Transverse colon (tissue), 4 donors: ENCODE results near the gene ZSWIM7. TPM values are rescaled to one million over a fixed set of nuclear protein-coding genes. Genes with fewer than 3 reads are reported as not detected.

Experiments
- DNase-seq: peaks from one replicate; pipeline ENCODE4 v3.0.0-alpha.2; 2019
- H3K27ac ChIP-seq, 4 donors: fragments of 200-600 bp; sonication (generic); 2 replicates each; pipeline ENCODE4 v1.5.1; 2016 to 2018; ENCODE audit warnings: inconsistent platforms in 4 of 4
- H3K27me3 ChIP-seq: fragments of 200-600 bp; sonication (generic); 2 replicates; pipeline ENCODE4 v1.5.1; 2017; ENCODE audit warnings: inconsistent platforms
- H3K36me3 ChIP-seq, 4 donors: fragments of 200-600 bp; sonication (generic); 2 replicates each; pipeline ENCODE4 v1.5.1; 2017 to 2019; ENCODE audit warnings: inconsistent platforms in 4 of 4
- H3K4me1 ChIP-seq, 4 donors: fragments of 200-600 bp; sonication (generic); 2 replicates each; pipeline ENCODE4 v1.5.1; 2017 to 2020; ENCODE audit warnings: inconsistent platforms in 4 of 4
- H3K4me3 ChIP-seq, 4 donors: fragments of 200-600 bp; sonication (generic); 1 replicate in 1 of 4; 2 replicates in 3 of 4; pipeline versions ENCODE4 v1.5.1 to v1.6.1; 2017 to 2019; ENCODE audit warnings: inconsistent platforms in 4 of 4
- H3K9me3 ChIP-seq, 2 donors: fragments of 200-600 bp; sonication (generic); 2 replicates each; pipeline ENCODE4 v1.5.1; 2017 to 2019; ENCODE audit warnings: inconsistent platforms in 2 of 2
- EP300 ChIP-seq: sonication (generic); formaldehyde crosslinking; IDR thresholded peaks from one replicate; pipeline ENCODE4 v1.6.1; 2017; ENCODE audit warnings: antibody characterized with exemption, low read depth
- POLR2A ChIP-seq: fragments of 450-650 bp; IDR thresholded peaks from one replicate; pipeline ENCODE4 v1.6.1; 2016; ENCODE audit warnings: antibody characterized with exemption, mild to moderate bottlenecking, moderate library complexity
- POLR2AphosphoS5 ChIP-seq, 3 donors: sonication (generic); formaldehyde crosslinking; IDR thresholded peaks; one replicate each; pipeline ENCODE4 v1.6.1; 2016; ENCODE audit warnings: antibody characterized with exemption in 3 of 3
- WGBS, 2 donors: methylation state at CpG; one replicate each; pipeline ENCODE4 v1.1.5; 2018; ENCODE audit warnings: low coverage in 1 of 2; 5-methylcytosine and 5-hydroxymethylcytosine counted together
- in situ Hi-C, 4 donors: fragments of 200-750 bp; cut with MboI; loops; one replicate each; pipeline versions ENCODE4 v1.15.0 to v1.15.1; 2017; ENCODE audit warnings: low sequenced_read_pairs in 3 of 4, low pct_ligation_motif_present in 1 of 4, low pct_unique_long_range_greater_than_20kb in 1 of 4
- intact Hi-C: fragments of 100-400 bp; cut with DNase I; formaldehyde crosslinking; loops from one replicate; pipeline ENCODE4 v1.15.1; 2023; ENCODE audit warnings: low total_unique reads
- total RNA-seq, 4 donors: library from RNA; depleted of rRNA; stranded (reverse); fragments of >200 nt; gene quantifications; one replicate each; pipeline ENCODE4 v1.1.0, GENCODE V29; 2016
- TF ChIP-seq, protein P1 (sequence below), 5 experiments: fragments of 200-600 bp in 3 of 5; fragments of 450-650 bp in 2 of 5; sonication (generic) in 3 of 5; IDR thresholded peaks; 1 replicate in 2 of 5; 2 replicates in 3 of 5; pipeline ENCODE4 v1.5.1; 2016 to 2017; ENCODE audit warnings: antibody characterized with exemption in 5 of 5, inconsistent platforms in 3 of 5, mild to moderate bottlenecking in 2 of 5, moderate library complexity in 1 of 5

Gene ZSWIM7
- total RNA-seq, 4 donors from 2014 or later, result 3.6 to 19.5 (median 18.6) TPM

DNA sequence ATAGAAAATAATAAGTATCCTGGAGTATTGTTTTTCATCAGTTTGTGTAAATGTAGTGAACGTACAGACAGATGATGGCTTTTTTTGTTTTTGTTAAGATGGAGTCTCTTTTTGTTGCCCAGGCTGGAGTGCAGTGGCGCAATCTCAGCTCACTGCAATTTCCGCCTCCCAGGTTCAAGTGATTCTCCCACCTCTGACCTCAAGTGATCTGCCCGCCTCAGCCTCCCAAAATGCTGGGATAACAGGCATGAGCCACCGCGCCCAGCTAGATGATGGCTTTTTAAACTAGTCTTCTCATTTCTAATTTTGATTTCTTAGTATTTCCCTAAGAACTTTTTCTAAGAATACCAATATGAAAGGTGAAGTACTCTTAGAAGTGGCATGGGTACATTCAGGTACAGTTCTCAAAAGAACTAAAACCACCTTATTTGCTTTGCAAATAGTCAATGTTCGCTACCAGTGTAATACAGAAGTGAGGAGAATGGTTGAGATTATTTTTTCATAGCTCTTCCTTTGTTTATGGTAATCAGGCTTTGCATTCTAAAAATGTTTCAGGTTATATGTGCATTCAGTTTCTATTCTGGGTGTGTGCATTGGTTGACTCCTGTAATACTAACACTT is 34.3 kb upstream of the ZSWIM7 start:
- H3K27me3 ChIP-seq, result no peaks in the 10 kb centered on the region
- TF ChIP-seq POLR2A, result no peak
- TF ChIP-seq, protein P1, sequence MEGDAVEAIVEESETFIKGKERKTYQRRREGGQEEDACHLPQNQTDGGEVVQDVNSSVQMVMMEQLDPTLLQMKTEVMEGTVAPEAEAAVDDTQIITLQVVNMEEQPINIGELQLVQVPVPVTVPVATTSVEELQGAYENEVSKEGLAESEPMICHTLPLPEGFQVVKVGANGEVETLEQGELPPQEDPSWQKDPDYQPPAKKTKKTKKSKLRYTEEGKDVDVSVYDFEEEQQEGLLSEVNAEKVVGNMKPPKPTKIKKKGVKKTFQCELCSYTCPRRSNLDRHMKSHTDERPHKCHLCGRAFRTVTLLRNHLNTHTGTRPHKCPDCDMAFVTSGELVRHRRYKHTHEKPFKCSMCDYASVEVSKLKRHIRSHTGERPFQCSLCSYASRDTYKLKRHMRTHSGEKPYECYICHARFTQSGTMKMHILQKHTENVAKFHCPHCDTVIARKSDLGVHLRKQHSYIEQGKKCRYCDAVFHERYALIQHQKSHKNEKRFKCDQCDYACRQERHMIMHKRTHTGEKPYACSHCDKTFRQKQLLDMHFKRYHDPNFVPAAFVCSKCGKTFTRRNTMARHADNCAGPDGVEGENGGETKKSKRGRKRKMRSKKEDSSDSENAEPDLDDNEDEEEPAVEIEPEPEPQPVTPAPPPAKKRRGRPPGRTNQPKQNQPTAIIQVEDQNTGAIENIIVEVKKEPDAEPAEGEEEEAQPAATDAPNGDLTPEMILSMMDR (IDR thresholded peaks at IDR 0.05), result no peak
- TF ChIP-seq EP300, result no peak
- TF ChIP-seq POLR2AphosphoS5 (IDR thresholded peaks at IDR 0.05), result no peak
- no peak overlapping the region for H3K4me3 ChIP-seq
- intact Hi-C loops (no loop called here), in situ Hi-C loops (loop anchor here in 1 of 4 donors (25.0 kb wide), 1 partner anchor 103 kb away; no protein-coding TSS in a partner anchor)
- no peak for DNase-seq
- peaks cover 1 to 82% (median 43%) of the 10 kb centered on the region in 4 donors for H3K36me3 ChIP-seq
- no peaks in the 10 kb centered on the region for H3K4me1 ChIP-seq
- H3K9me3 ChIP-seq, result no peaks in the 10 kb centered on the region
- H3K27ac ChIP-seq, result no peak overlapping the region
- WGBS, 2 donors, result 80 to 95% methylated on average over 2 to 7 of the region's 7 CpGs

DNA sequence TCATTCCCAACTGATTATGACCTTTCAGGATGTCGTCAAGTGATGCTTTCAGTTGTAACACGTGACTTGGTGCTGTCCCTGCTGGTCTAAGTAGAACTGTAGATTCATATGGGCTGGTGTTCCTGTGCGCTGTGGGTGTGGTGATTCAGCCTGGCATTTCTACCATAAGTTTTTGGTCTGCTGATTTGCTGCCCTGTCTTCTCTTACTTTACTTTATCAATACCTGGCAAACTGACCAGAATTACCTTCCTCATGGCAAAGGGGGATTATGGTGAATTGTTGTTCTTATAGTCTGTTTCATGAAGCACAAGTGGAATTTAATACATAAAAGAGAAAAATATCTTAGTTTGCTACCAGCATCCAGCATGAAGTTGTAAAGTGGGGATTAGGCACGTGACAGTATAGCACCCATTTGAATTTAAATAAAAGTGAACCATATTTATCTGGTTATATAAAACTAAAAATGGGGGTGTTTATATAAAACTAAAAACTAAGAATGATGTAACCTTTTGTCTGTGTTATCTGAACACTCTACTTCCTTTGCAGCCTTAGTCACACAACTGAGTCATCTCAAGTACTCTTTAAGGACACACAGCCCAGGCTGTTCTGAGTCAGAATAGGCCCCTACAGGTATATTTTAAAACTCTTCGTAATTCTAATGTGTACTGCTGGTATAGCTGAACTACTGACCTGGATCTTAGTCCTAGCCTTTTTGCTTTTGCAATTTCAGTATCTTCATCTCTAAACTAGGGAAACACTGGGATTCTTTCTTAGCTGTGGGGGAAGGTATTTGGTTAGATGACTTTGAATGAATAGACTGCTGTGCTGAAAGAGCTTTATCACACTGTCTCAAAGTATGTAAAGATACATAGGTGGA is 28.4 kb upstream of the ZSWIM7 start:
- peak overlapping the region; percentile 9 to 49 (median 36) for H3K27ac ChIP-seq
- WGBS, 2 donors, result 74 to 81% methylated on average over 4 to 5 of the region's 5 CpGs
- intact Hi-C loops, result no loop called here

DNA sequence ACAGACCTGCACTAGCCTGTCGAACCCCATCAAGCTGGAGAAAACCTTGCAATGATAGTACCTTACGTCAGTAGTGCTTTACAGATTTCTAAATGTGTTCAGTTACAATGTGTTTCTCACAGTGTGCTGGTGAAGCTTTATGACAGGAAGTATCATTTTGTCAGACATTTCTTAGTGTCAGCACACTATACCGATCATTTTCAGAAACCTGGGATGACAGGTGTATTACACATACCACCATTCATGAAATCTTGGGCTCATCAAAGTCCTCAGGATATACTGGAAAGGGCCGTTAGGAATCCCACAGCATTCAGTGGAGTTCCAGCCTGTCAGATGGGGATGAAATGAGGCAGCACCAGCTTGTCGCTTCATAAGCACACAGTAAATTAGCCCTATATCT is 27.4 kb upstream of the ZSWIM7 start:
- WGBS, 2 donors, result 94% methylated on average over 3 to 5 of the region's 5 CpGs
- DNase-seq, result no peak
- H3K9me3 ChIP-seq, result no peaks in the 10 kb centered on the region
- in situ Hi-C loops, result loop anchor here in 1 of 4 donors (25.0 kb wide), 1 partner anchor 110 kb away; no protein-coding TSS in a partner anchor
- intact Hi-C loops, result no loop called here
- H3K36me3 ChIP-seq, result peaks cover 0 to 65% (median 31%) of the 10 kb centered on the region in 4 donors
- TF ChIP-seq POLR2AphosphoS5 (IDR thresholded peaks at IDR 0.05) (no peak), EP300 (no peak), POLR2A (no peak)
- TF ChIP-seq, protein P1 (IDR thresholded peaks at IDR 0.05), result no peak
- no peak overlapping the region for H3K27ac ChIP-seq
- no peak overlapping the region for H3K4me3 ChIP-seq
- no peaks in the 10 kb centered on the region for H3K27me3 ChIP-seq
- peaks cover 0 to 9% (median 0%) of the 10 kb centered on the region in 4 donors for H3K4me1 ChIP-seq

More for the DNA sequence above, 28.4 kb upstream of the ZSWIM7 start:
- Histone ChIP-seq H3K4me3 (no peak overlapping the region), H3K36me3 (peaks cover 0 to 71% (median 36%) of the 10 kb centered on the region in 4 donors), H3K4me1 (peaks cover 0 to 9% (median 0%) of the 10 kb centered on the region in 4 donors), H3K9me3 (no peaks in the 10 kb centered on the region), H3K27me3 (no peaks in the 10 kb centered on the region)
- TF ChIP-seq, protein P1 (IDR thresholded peaks at IDR 0.05), result no peak
- TF ChIP-seq POLR2AphosphoS5 (IDR thresholded peaks at IDR 0.05) (no peak), POLR2A (no peak), EP300 (no peak)
- in situ Hi-C loops, result loop anchor here in 1 of 4 donors (25.0 kb wide), 1 partner anchor 109 kb away; no protein-coding TSS in a partner anchor
- DNase-seq, result no peak

DNA sequence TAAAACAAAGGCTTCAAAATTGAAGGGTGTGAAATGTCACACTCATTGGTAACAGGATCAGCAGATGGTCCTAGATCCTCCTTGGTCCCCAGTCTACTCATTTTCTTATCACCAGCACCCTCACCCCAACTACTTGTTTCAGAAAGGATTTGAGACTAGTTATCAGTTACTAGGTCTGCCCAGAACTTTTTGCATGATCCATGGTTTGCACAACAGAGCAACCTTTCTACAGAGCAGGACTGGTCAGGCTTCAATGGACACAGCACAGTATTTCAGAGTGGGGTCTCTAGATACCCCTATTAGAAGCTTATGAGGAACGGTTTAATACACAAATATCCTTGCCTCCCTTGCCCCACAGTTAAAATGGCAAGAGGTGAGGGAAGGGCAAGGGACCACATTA is 25.7 kb upstream of the ZSWIM7 start:
- in situ Hi-C loops, result loop anchor here in 1 of 4 donors (25.0 kb wide), 1 partner anchor 112 kb away; no protein-coding TSS in a partner anchor

More for the DNA sequence above, 25.7 kb upstream of the ZSWIM7 start:
- Histone ChIP-seq H3K4me1 (peaks cover 0 to 9% (median 0%) of the 10 kb centered on the region in 4 donors), H3K36me3 (peaks cover 0 to 64% (median 23%) of the 10 kb centered on the region in 4 donors), H3K4me3 (no peak overlapping the region), H3K27me3 (no peaks in the 10 kb centered on the region), H3K9me3 (no peaks in the 10 kb centered on the region), H3K27ac (no peak overlapping the region)
- no peak for DNase-seq
- intact Hi-C loops, result no loop called here
- TF ChIP-seq POLR2AphosphoS5 (IDR thresholded peaks at IDR 0.05), result no peak
- TF ChIP-seq POLR2A, result no peak
- TF ChIP-seq, protein P1 (IDR thresholded peaks at IDR 0.05), result no peak
- TF ChIP-seq EP300, result no peak
- WGBS, 2 donors, result 91 to 100% methylated on average over 1 of the region's 1 CpG
